Retina (tissue), 1 donor: ENCODE results near the gene ITGB3.

Experiments
- DNase-seq: peaks from one replicate; pipeline ENCODE4 v3.0.0-alpha.2; 2016

The ITGB3 gene

GRCh38 chr17:47278561-47278960 lies 24.9 kb downstream of the ITGB3 start:
- DNase-seq, result no peak

GRCh38 chr17:47279062-47279801 lies 25.6 kb downstream of the ITGB3 start:
- DNase-seq, result peak; percentile 18

- DNase-seq, result no peak
Measured at GRCh38 chr17:47280072-47280811, 26.6 kb downstream of the ITGB3 start.

- no peak for DNase-seq
Measured at GRCh38 chr17:47281216-47281615, 27.6 kb downstream of the ITGB3 start.

DNA sequence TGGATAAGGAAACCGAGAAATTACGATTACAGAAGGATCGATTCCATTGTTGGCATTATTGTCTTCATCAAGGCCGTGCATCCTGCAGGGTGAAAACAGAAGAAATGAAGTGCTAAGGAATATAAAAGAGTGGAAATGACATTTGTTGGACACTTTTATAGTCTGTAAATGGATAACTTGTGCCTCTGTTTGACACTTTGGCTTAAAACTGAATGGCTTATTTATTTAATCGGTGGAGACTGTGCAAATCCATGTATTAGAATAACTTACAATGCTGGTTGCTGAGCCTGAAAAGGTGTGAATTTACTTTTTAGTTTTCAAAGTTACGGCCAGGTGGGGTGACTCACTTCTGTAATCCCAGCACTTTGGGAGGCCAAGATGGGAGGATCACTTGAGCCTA lies 31.4 kb downstream of the ITGB3 start:
- no peak for DNase-seq

- no peak for DNase-seq
Measured at GRCh38 chr17:47286198-47286914, 32.7 kb downstream of the ITGB3 start.

- DNase-seq, result no peak
Measured at GRCh38 chr17:47287068-47287467, 33.4 kb downstream of the ITGB3 start.

DNA sequence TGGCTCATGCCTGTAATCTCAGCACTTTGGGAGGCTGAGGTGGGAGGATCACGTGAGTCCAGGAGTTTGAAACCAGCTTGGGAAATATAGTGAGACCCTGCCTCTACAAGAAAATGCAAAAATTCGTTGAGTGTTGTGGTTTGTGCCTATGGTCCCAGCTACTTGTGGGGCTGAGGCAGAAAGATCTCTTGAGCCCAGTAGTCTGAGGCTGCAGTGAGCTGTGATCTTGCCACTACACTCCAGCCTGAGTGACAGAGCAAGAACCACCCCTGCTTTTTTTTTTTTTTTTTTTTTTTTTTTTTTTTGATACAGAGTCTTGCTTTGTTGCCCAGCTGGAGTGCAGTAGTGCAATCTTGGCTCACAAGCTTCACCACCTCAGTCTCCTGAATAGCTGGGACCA lies 34.0 kb downstream of the ITGB3 start:
- DNase-seq, result no peak

DNA sequence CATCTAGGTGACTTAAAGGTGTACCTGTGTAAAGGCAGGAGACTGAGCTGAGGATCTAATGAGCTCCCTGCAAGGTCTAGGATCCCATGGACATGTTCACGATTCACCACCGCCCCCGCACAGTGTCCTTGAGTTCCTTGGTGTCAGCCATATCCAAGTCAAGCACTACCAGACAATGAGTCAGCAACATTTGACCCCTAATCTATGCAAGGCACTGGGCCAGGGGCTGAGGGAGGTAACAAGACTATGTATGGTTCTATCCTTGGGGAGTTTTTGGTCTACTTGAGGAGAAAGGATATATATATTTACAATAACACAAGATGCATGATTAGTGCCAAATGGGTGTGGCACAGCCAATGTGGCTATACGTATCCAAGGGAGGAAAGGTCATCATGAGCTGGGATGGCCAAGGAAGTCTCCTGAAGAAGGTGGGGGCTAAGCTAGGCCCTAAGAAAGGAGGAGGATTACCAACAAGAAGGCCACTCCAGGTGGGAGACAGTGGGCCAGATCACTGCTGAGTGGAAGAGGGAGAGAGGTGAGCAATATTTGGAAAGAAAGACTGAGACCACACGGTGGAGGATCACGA lies 35.0 kb downstream of the ITGB3 start:
- no peak for DNase-seq

DNA sequence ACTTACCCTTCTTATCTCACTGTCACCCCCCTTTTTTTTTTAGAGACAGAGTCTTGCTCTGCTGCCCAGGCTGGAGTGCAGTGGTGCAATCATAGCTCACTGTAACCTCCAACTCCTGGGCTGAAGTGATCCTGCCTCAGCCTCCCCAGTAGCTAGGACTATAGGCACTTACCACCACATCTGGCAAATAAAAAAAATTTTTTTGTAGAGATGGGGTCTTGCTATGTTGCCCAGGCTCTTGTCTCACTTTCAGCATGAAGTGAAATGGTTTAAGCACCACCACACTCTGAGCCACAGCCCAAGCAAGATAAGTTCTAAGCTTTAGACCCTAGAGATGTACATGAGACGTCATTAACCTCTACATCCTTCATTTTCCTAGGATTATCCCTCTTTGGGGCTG lies 35.7 kb downstream of the ITGB3 start:
- DNase-seq, result no peak

DNA sequence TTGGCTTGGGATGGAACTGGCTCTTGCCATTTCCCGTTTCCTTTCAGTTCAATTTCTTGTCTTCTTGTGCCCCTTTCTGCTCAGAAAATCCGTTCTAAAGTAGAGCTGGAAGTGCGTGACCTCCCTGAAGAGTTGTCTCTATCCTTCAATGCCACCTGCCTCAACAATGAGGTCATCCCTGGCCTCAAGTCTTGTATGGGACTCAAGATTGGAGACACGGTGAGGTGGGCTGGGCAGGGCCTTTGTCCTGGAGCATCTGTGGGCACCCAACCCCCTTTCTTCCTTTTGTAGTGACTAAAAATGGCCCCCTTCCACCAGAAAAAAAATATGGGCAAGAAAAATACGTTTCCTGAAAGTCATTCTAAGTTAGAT lies 37.2 kb downstream of the ITGB3 start:
- DNase-seq, result no peak

DNA sequence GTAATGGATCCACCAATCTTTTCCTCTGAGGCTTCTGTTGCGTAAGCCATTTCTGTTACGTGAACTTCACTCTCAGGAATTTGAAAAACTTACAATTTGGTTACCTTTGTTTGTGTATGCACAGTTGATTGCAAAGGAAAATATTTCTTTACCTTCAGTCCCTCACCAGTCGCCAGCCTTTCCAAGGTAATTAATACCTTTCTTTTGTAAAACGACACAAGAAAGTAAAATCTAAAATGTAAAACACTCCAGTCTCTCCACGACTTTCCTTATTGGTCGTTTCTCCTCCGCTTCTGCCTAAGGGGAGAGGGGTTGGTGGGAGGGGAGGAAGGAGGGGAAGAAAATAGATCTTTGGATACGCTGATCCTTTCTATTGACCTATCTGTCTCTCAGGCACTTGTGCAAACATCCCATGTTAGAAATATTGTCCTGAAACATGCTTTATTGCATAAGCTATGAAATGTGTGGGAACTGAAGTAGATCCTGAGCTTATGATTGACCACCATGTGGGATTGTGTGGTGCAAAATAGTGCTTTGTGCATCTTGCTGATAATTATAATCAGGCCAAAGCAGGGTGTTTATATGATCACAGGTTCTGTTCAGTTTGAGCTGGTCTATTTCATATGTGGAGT lies 37.7 kb downstream of the ITGB3 start:
- DNase-seq, result no peak

DNA sequence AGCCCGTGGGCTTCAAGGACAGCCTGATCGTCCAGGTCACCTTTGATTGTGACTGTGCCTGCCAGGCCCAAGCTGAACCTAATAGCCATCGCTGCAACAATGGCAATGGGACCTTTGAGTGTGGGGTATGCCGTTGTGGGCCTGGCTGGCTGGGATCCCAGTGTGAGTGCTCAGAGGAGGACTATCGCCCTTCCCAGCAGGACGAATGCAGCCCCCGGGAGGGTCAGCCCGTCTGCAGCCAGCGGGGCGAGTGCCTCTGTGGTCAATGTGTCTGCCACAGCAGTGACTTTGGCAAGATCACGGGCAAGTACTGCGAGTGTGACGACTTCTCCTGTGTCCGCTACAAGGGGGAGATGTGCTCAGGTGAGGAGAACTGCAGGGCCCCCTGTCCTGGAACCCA lies 38.6 kb downstream of the ITGB3 start:
- DNase-seq, result no peak

DNA sequence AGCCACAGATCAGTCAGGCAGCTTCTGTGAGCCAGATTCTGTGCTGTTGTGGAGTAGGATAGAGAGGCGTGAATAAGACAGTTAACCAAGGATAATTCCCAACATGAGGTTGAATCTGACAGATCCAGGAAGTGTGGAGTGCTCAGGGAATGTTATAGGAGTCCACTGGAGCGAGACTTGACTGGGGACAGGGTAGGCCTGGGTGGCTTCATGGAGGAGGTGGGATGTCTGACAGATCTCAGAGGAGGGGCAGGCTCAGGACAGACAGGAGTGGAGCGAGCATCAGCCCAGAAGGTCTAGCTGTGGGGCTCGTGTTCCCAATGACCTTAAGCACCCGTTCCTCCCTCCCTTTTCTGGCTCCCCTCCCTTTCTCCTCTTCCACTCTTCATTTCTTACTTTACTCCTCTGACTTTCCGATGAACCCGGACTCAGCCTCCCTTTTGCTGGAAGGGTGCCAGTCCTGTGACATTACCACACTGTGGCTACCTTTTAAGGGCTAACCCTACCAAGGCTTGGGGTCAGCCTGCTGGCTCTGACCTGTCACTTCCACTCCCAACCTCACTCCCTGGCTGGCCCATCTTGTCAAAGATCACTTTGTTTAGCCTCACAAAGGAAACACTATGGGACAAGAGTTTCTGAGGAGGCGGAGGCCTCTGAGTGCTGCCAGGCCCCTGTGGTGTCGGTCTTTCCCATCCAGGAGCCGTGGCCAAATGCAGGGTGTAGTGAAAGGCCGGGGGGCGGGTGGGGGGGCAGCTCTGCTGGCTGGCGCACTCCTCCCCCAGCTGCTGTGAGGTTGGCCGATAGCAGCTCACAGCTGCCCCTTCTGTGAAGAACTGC lies 41.6 kb downstream of the ITGB3 start:
- no peak for DNase-seq

- no peak for DNase-seq
Measured at GRCh38 chr17:47295874-47296255, 42.2 kb downstream of the ITGB3 start.

- no peak for DNase-seq
Measured at GRCh38 chr17:47297661-47298400, 44.2 kb downstream of the ITGB3 start.

DNA sequence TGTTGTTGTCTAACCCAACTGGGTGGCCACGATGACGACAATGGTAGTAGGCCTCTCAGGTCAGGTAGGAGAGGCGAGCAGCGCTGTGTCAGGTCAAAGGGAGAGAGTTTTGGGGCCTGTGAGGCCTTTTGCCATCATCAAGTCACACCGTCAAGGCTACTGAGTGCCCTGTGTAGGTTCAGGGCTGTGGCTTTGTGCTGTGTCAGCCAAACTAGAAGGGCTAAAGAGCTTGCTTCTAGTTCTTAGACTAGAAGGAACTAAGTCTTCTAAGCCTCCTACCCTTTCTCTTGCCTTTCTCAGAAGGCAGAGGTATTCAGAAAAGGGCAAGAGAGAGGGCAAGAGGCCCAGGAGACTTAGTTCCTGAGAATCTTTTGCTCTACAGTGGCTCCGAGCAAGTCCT lies 45.1 kb downstream of the ITGB3 start:
- DNase-seq, result no peak

DNA sequence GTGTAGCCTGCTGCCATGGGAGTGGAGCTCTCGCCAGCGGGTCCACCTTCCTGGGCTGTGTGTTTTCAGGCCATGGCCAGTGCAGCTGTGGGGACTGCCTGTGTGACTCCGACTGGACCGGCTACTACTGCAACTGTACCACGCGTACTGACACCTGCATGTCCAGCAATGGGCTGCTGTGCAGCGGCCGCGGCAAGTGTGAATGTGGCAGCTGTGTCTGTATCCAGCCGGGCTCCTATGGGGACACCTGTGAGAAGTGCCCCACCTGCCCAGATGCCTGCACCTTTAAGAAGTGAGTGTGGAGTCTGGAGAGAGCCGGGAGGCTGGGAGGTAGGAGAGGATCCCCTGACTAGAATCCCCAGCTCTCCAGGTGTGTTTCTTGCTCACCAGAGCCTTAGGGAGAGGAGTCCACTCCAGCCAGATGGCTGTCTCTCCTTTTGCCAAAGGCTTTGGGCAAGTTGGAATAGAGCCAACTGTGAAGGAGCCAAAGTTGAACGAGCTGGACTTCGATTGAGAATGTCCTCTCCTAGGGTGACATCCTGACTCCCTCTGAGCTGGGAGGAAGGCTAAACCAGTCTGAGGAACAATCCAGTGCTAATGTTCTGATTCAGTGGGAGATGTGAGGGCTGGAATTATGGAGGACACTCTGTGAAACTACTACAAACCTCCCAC lies 45.7 kb downstream of the ITGB3 start:
- no peak for DNase-seq

- DNase-seq, result no peak
Measured at GRCh38 chr17:47300718-47301117, 47.1 kb downstream of the ITGB3 start.

GRCh38 chr17:47301161-47301560 lies 47.5 kb downstream of the ITGB3 start:
- no peak for DNase-seq

DNA sequence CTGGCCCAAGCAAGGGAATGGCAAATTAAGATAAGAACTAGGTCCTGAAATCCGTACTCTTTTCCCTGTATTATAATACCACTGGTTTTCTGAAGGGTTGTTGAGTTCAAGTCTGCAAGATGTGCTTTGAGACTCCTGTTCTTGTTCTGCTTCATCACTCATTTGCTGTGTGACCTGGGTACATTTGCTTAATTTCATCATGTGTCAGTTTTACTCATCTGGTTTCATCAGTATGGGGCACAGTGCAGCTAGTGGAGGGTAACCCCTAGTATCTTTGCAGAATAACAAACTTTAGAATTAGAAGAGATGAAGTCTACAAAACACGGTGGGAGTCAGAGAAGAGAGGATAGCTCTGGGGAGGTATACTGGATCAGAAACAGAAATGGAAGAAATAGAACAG lies 48.2 kb downstream of the ITGB3 start:
- DNase-seq, result no peak
